ENCODE measurements around the gene AQP12A.
"Not testable (repeated sequence)": the region's sequence is repeated elsewhere in the genome, so short reads cannot be mapped to it uniquely, and the experiment has no call there.

- TF ChIP-seq, protein P1, sequence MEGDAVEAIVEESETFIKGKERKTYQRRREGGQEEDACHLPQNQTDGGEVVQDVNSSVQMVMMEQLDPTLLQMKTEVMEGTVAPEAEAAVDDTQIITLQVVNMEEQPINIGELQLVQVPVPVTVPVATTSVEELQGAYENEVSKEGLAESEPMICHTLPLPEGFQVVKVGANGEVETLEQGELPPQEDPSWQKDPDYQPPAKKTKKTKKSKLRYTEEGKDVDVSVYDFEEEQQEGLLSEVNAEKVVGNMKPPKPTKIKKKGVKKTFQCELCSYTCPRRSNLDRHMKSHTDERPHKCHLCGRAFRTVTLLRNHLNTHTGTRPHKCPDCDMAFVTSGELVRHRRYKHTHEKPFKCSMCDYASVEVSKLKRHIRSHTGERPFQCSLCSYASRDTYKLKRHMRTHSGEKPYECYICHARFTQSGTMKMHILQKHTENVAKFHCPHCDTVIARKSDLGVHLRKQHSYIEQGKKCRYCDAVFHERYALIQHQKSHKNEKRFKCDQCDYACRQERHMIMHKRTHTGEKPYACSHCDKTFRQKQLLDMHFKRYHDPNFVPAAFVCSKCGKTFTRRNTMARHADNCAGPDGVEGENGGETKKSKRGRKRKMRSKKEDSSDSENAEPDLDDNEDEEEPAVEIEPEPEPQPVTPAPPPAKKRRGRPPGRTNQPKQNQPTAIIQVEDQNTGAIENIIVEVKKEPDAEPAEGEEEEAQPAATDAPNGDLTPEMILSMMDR (IDR thresholded peaks at IDR 0.05): not testable (repeated sequence)
- not testable (repeated sequence) for TF ChIP-seq EP300 (IDR thresholded peaks at IDR 0.05); POLR2A (IDR thresholded peaks at IDR 0.05; ENCODE audit: low read depth)
Observed at GRCh38 chr2:240691075-240691427, 615 bp upstream of the AQP12A start.

Data from esophagus muscularis mucosa (tissue), 4 donors.